22Rv1 (cell line): ENCODE measurements around the gene NR1I2.

Experiments used
- H3K27ac ChIP-seq: fragments of 450-650 bp; 2 replicates; pipeline ENCODE4 v1.5.1; 2017
- CTCF ChIP-seq: fragments of 450-650 bp; IDR thresholded peaks from 2 replicates; pipeline ENCODE4 v1.5.1; 2017; ENCODE audit warnings: mild to moderate bottlenecking
- ZFX ChIP-seq: fragments of 450-650 bp; IDR thresholded peaks from 2 replicates; pipeline ENCODE4 v1.6.1; 2017; ENCODE audit warnings: antibody characterized with exemption, borderline replicate concordance

Gene NR1I2

GRCh38 chr3:119829420-119829819, 47.5 kb downstream of the NR1I2 start:
- H3K27ac ChIP-seq = no peak overlapping the region
- TF ChIP-seq ZFX (no peak), CTCF (no peak)

- H3K27ac ChIP-seq = no peak overlapping the region
- TF ChIP-seq CTCF (peak; percentile 50), ZFX (no peak)
Observed at GRCh38 chr3:119831022-119831421, 49.1 kb downstream of the NR1I2 start.

DNA sequence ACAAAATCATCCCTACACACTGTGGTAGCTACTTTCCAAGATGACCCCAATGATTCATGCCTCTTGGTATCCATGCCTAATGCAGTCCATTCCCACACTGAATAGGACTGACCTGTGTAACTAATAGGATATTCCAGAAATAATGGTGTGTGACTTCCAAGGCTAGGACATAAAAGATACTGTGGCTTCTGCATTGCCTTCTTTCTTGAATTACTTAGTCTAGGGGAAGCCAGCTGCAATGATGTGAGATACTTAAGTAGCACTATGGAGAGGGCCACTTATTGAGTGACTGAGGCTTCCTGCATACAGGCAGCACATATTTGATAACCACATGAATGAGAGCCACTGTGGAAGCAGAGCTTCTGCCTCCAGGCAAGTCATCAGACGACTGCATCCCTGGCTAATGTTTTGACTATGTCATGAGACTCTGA, 50.1 kb downstream of the NR1I2 start:
- TF ChIP-seq ZFX (no peak), CTCF (no peak)
- no peak overlapping the region for H3K27ac ChIP-seq

- H3K27ac ChIP-seq = no peak overlapping the region
- TF ChIP-seq CTCF = no peak
- no peak for TF ChIP-seq ZFX
Observed at GRCh38 chr3:119834754-119835370, 53.0 kb downstream of the NR1I2 start.

DNA sequence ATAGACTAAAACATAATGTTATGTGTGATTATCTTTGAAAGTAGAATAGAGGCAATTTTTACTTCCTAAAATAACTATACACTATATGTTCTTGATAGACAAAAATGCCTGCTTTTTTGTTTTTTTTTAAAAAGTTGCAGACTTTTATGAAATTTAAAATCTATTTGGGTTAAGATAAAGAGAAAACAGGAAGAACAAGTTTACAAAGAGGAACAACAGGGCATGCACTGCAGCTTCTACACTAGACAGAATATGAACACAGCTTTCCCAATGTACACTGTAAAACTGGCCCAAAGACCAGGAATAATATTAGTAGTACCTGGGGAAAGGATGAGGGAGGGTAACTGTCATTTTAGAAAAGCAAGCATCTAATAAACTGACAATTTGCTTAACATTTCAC, 53.7 kb downstream of the NR1I2 start:
- TF ChIP-seq CTCF (no peak), ZFX (no peak)
- no peak overlapping the region for H3K27ac ChIP-seq

DNA sequence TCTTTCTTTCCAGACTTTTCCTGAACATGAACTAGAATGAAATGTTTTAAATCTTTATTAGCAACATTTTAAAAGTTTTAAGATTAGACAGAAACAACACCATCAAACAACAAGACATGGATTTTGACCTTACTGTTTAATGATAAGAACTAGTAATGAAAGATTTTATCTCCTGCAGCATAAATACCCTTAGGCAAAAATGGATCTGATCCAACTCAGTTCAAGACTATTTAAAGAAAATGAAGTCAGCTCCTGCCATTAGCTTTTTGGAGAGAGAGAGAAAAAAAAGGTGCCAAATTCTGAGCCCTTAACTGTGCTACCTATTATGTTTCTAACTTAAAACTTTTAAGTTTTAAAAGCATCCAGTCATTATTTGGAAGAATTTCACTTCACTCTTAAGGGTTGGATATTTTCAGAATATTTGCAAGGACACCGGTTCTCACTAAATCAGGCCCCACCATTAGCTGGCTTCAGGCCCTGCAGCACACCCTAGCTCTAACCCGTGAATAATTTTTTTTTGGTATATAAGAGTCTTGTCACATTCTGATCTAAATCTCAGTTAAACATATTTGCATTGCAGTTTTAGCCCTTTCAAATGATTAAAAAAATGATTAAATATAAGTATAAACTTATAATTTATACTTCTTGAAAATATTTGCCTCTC, 60.0 kb downstream of the NR1I2 start:
- H3K27ac ChIP-seq = peak overlapping the region; percentile 50
- TF ChIP-seq CTCF (no peak), ZFX (no peak)

- H3K27ac ChIP-seq = no peak overlapping the region
- TF ChIP-seq ZFX = no peak
- TF ChIP-seq CTCF = no peak
Observed at GRCh38 chr3:119849126-119849525, 67.2 kb downstream of the NR1I2 start.
